NCI-H128 (cell line): ENCODE data around the gene ZNF701.
"Not testable (repeated sequence)": the region's sequence is repeated elsewhere in the genome, so short reads cannot be mapped to it uniquely, and the experiment has no call there.

ENCODE experiments used
- DNase-seq: peaks from one replicate; lab custom pipeline; 2025; ENCODE audit not compliant: unreplicated experiment; lab: John Stamatoyannopoulos, UW

Gene ZNF701

DNA sequence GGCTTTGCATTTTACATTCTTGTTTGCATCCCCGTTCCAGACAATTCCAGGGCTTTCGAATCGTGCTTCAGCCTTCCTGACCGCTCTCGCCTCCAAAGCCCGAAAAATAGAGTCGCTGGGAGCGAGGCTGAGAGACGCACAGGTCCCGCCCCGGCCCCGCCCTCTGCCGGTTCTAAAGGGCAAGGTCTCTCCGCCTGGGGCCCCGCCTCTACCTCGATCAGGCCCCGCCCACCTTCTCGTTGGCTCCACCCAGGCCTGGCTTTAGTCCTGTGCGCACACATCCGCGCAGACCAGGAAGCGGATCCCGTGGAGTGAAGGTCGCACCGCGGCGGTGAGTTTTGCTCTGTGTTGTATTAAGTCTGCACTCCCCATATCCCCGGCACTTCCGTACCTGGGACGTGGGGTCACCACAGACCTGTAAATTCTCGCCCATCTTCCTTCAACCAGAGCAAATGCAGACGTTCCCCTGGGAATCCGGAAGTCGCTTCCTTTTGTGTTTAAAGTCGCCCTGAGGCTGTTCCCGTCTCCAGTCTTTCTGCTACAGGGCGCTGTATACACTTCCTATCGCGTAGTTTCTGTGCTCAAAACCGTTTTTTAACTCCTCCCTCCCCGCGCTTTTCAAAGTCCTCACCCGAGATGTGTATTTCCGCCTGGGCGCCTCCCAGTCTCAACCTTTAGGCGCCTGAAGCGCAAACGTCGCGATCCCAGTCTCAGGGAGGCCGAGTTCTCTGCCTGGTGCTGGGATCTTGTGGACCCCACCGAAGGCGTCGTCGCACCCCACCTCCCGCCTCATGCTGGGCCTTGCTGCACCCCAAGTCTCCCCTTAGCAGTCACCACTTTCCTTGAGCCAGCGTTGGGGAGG, at the start of gene ZNF701:
ZNF701 (plus strand) TSS at position 288 of the 862 bp plus-strand sequence. CDS start 3,861 bp downstream, outside the sequence.
- DNase-seq: peak; percentile 81

DNA sequence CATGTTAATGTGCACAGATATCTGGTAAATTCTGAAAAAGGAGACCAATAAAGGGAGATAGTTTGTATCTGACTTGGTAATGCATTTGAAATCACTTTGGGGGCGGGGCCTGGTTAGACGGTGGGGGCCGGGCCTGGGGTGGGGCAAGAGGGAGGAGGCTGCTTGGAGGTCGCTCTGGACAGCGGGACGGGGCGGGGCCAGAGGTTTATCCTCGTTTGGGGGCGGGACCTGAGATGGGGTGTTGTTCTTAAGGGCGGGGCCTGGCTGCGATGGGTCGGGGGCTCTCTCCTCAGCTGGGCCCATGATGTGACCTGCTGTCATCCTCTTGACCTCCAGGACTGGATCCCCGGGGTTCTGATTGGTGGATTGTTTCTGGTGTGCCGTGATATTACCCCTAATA, 47.5 kb upstream of the ZNF701 start:
- DNase-seq: no peak

GRCh38 chr19:52524086-52524485, 46.0 kb upstream of the ZNF701 start:
- DNase-seq: no peak

GRCh38 chr19:52527134-52527955, 42.7 kb upstream of the ZNF701 start, which contains the start of gene ZNF808:
Gene ZNF808, plus strand, starts transcription at chr19:52527668. Its CDS starts 15,617 bp downstream, at chr19:52543285.
- DNase-seq: peak; percentile 85

- no peak for DNase-seq
These were observed 42.1 kb upstream of the ZNF701 start for GRCh38 chr19:52527956-52528351.

- DNase-seq: no peak
These were observed 37.6 kb upstream of the ZNF701 start for GRCh38 chr19:52532480-52532879.

DNA sequence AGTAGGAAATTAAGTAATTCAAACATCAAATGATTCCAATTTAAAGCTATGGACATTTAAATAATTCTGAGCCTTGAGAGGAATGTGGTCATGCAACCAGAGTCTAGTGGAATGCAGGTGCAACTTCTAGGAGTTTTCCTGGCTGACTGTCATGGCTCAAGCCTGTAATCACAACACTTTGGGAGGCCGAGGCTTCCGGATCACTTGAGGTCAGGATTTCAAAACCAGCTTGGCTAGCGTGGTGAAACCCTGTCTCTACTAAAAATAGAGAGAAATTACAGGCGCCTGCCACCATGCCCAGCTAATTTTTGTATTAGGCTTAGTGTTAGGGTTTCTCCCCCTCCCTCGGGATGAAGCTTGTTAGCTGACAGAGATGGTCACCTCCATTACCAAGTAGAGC, 36.2 kb upstream of the ZNF701 start:
- no peak for DNase-seq

DNA sequence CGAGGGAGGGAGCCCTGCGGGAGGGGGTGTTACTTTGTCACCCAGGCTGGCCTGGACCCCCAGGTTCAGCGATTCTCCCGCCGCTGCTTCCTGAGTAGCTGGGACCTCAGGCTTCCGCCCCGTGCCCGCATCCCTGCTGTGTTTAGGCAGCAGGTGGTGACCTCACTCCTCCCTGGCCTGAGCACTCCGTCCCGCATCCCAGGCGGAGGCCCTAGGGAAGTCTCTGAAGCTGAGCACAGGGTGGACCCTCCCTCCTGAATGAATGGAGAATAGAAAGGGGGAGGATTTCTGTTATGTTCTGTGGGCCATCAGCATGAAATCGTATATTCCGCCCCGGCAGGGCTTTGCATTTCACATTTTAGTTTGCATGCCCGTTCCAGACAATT, 34.7 kb upstream of the ZNF701 start:
- DNase-seq: not testable (repeated sequence)

GRCh38 chr19:52535771-52536447, 34.2 kb upstream of the ZNF701 start:
- DNase-seq: no peak

- no peak for DNase-seq
These were observed 33.7 kb upstream of the ZNF701 start for GRCh38 chr19:52536448-52536800.

GRCh38 chr19:52538815-52539214, 31.3 kb upstream of the ZNF701 start:
- DNase-seq: not testable (repeated sequence)

DNA sequence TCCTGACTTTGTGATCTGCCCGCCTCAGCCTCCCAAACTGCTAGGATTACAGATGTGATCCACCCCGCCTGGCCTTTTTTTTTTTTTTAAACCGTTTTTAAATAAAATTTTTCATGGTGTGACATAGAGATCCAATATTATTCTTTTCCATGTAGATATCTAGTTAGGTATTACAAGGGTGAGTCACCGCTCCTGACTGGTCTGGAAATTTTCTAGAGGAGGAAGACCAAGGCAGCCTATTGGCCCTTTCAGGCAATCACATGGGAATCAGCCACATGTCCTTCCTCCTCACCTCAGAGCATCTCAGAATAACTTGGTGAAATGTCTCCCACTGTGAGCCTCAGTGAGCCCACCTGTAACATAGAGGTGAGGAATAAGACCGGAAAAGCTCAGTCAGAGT, 28.9 kb upstream of the ZNF701 start:
- DNase-seq: not testable (repeated sequence)

DNA sequence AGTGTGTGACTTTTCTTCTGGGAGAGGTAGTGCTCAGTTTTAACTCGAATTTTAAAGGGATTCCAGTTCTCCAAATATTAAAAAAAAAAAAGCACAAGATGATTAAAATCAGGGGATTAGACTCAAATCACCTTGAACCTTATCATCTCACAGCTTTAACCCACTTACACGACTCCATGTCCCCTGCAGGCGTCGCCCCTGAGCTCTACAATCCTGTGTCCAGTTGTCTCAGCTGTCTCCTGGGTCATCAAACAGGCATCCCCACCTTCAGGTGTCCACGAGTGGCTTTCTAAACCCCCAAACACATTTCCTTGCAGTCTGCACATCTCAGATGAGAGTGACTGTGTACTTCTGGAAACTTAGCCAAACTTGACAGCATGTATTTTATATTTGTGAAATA, 28.5 kb upstream of the ZNF701 start:
- no peak for DNase-seq

- DNase-seq: not testable (repeated sequence)
These were observed 27.5 kb upstream of the ZNF701 start for GRCh38 chr19:52542541-52542940.

- no peak for DNase-seq
These were observed 27.0 kb upstream of the ZNF701 start for GRCh38 chr19:52542984-52543664.

DNA sequence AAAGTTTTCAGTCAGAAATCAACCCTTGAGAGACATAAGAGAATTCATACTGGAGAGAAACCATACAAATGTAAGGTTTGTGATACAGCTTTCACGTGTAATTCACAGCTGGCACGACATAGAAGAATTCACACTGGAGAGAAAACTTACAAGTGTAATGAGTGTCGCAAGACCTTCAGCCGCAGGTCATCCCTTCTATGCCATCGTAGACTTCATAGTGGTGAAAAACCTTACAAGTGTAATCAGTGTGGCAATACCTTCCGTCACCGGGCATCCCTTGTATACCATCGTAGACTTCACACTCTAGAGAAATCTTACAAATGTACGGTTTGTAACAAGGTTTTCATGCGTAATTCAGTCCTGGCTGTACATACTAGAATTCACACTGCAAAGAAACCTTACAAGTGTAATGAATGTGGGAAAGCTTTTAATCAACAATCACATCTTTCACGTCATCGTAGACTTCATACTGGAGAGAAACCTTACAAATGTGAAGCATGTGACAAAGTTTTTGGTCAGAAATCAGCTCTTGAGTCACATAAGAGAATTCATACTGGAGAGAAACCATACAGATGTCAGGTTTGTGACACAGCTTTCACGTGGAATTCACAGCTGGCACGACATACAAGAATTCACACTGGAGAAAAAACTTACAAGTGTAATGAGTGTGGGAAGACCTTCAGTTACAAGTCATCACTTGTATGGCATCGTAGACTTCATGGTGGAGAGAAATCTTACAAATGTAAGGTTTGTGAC, 15.7 kb upstream of the ZNF701 start:
- no peak for DNase-seq

- DNase-seq: no peak
These were observed 12.7 kb upstream of the ZNF701 start for GRCh38 chr19:52557231-52557995.

GRCh38 chr19:52558732-52559445, 11.2 kb upstream of the ZNF701 start:
- not testable (repeated sequence) for DNase-seq

GRCh38 chr19:52561611-52562010, 8.5 kb upstream of the ZNF701 start:
- not testable (repeated sequence) for DNase-seq
